PC-3 (cell line): ENCODE results near the gene RBFOX2. TPM values are rescaled to one million over a fixed set of nuclear protein-coding genes. Genes with fewer than 3 reads are reported as not detected.

Experiments
- ATAC-seq: fragments of 200-7000 bp; cut with Tn5 transposase; 2 replicates; pipeline ENCODE4 v1.9.1; 2020; ENCODE audit warnings: mild to moderate bottlenecking, moderate library complexity
- BruUV-seq: library from RNA; stranded (reverse); fragments of 400-500 nt; replicated peaks from 2 replicates; lab custom pipeline; 2021; lab: Mats Ljungman, UMichigan
- CTCF ChIA-PET: fragments of 300-600 bp; sonication (Branson Sonifier 250); formaldehyde crosslinking; loops from one replicate; lab custom pipeline; 2022; ENCODE audit warnings: antibody characterized with exemption; lab: Charles Lee
- POLR2A ChIA-PET: fragments of 300-600 bp; sonication (Branson Sonifier 250); formaldehyde crosslinking; loops from one replicate; lab custom pipeline; 2022; ENCODE audit warnings: antibody characterized with exemption; ENCODE audit not compliant: unreplicated experiment; lab: Charles Lee
- DNase-seq: peaks from one replicate; pipeline ENCODE4 v3.0.0-alpha.2; 2015
- H2AFZ ChIP-seq: fragments of 300-600 bp; sonication (generic); 2 replicates; pipeline ENCODE4 v1.6.0; 2016; ENCODE audit warnings: antibody characterized with exemption, low read length
- H3F3A ChIP-seq: fragments of 300-600 bp; sonication (generic); one replicate; pipeline ENCODE4 v1.6.0; 2017; ENCODE audit warnings: antibody characterized with exemption, low read length, control low read depth, mild to moderate bottlenecking; ENCODE audit not compliant: unreplicated experiment
- H3K27ac ChIP-seq: fragments of 300-600 bp; sonication (generic); 2 replicates; pipeline ENCODE4 v1.5.1; 2016; ENCODE audit warnings: mild to moderate bottlenecking, low read length
- H3K27me3 ChIP-seq: fragments of 300-600 bp; sonication (generic); 2 replicates; pipeline ENCODE4 v1.6.1; 2016; ENCODE audit warnings: low read length, mixed read lengths
- H3K36me3 ChIP-seq: fragments of 300-600 bp; sonication (generic); 2 replicates; pipeline ENCODE4 v1.6.1; 2016; ENCODE audit warnings: low read depth, mixed run types, low read length, mixed read lengths
- H3K4me1 ChIP-seq: fragments of 300-600 bp; sonication (generic); 2 replicates; pipeline ENCODE4 v1.5.1; 2016; ENCODE audit warnings: low read length; ENCODE audit not compliant: insufficient read depth
- H3K4me2 ChIP-seq: fragments of 300-600 bp; sonication (generic); 2 replicates; pipeline ENCODE4 v1.6.0; 2016; ENCODE audit warnings: low read length
- H3K4me3 ChIP-seq: fragments of 300-600 bp; sonication (generic); 2 replicates; pipeline ENCODE4 v1.5.1; 2016; ENCODE audit warnings: mild to moderate bottlenecking, low read length, mixed read lengths
- H3K79me2 ChIP-seq: fragments of 300-600 bp; sonication (generic); 2 replicates; pipeline ENCODE4 v1.6.1; 2017; ENCODE audit warnings: low read length, mixed read lengths
- H3K9ac ChIP-seq: fragments of 300-600 bp; sonication (generic); 2 replicates; pipeline ENCODE4 v1.6.0; 2016; ENCODE audit warnings: mild to moderate bottlenecking, low read length
- H3K9me2 ChIP-seq: fragments of 300-600 bp; sonication (generic); replicated peaks from 2 replicates; pipeline ENCODE4 v1.6.1; 2016; ENCODE audit warnings: mixed run types, low read length, mixed read lengths
- H3K9me3 ChIP-seq: fragments of 300-600 bp; sonication (generic); 2 replicates; pipeline ENCODE4 v1.6.1; 2016; ENCODE audit warnings: low read length, mixed read lengths
- H4K20me1 ChIP-seq: fragments of 300-600 bp; sonication (generic); 2 replicates; pipeline ENCODE4 v1.6.1; 2016; ENCODE audit warnings: low read length, mixed read lengths
- CTCF ChIP-seq: fragments of 300-600 bp; sonication (generic); conservative IDR thresholded peaks from 2 replicates; pipeline ENCODE4 v1.5.1; 2017; ENCODE audit warnings: antibody characterized with exemption, low read depth, mild to moderate bottlenecking, low read length
- EZH2 ChIP-seq: fragments of 300-600 bp; sonication (generic); IDR thresholded peaks from one replicate; pipeline ENCODE4 v1.6.1; 2017; ENCODE audit warnings: antibody characterized with exemption, mild to moderate bottlenecking, low read length; ENCODE audit not compliant: unreplicated experiment
- EZH2phosphoT487 ChIP-seq: fragments of 300-600 bp; sonication (generic); IDR thresholded peaks from 2 replicates; pipeline ENCODE4 v1.6.1; 2018; ENCODE audit warnings: mild to moderate bottlenecking, antibody characterized with exemption, low read length, borderline replicate concordance
- intact Hi-C: fragments of 100-400 bp; cut with micrococcal nuclease; formaldehyde crosslinking; loops from 2 replicates; pipeline ENCODE4 v1.9.0; 2023
- total RNA-seq: library from RNA; depleted of rRNA; stranded (reverse); fragments of >200 nt; gene quantifications from 2 replicates; pipeline ENCODE4 v1.2.3, GENCODE V29; 2014

The RBFOX2 gene
- total RNA-seq, 1 experiment from 2014 or later = 75.1 TPM

- H3K9me2 ChIP-seq = no peaks in the 10 kb centered on the region
- H3K9ac ChIP-seq = no peak overlapping the region
- H3K4me1 ChIP-seq = peaks cover 31% of the 10 kb centered on the region
- H3K79me2 ChIP-seq = peaks cover 91% of the 10 kb centered on the region
- intact Hi-C loops = loop anchor here (2.0 kb wide), 1 partner anchor 74 kb away; no protein-coding TSS in a partner anchor
- H3K9me3 ChIP-seq = no peaks in the 10 kb centered on the region
- no peaks in the 10 kb centered on the region for H3K36me3 ChIP-seq
- DNase-seq = no peak
- peak overlapping the region; percentile 64; the same call in 1 of the 2 replicates for H3K27ac ChIP-seq
- H3K4me3 ChIP-seq = peak overlapping the region; percentile 67; the same call in 1 of the 2 replicates
- H3K4me2 ChIP-seq = peak overlapping the region; percentile 81
- BruUV-seq = no TSS peak
- TF ChIP-seq CTCF = no peak
- no peak for TF ChIP-seq EZH2phosphoT487
- TF ChIP-seq EZH2 = no peak
- no peak for ATAC-seq
- H2AFZ ChIP-seq = peak overlapping the region; percentile 64
- H4K20me1 ChIP-seq = no peaks in the 10 kb centered on the region
- ChIA-PET POLR2A (interaction anchor here (0.7 kb wide), 1 partner anchor 185 kb away, joined by 3 read pairs; no protein-coding TSS in a partner anchor), CTCF (no interaction called here)
- no peaks in the 10 kb centered on the region for H3K27me3 ChIP-seq
- H3F3A ChIP-seq = no peaks in the 10 kb centered on the region
Observed at GRCh38 chr22:35914357-35914664, 114.3 kb downstream of the RBFOX2 start.

DNA sequence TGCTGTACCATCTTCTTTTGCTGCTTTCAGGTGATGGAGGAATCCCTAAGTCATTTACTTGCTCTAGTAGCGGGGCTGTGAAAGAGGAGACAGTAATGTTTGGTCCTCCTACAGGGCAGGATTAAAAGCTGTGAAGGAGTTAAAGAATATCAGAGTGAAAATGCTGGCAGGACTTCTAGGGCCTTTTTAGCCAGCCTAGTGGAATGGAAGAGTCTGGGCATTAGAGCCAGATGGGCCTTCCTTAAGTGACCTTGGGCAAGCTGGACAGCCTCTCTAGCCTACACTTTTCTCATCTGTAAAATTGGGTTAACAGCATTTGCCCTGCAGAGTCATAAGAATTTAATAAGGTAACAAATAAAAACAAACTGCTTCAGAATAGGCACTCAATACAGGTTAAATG, 114.7 kb downstream of the RBFOX2 start:
- Histone ChIP-seq H3K4me3 (peak overlapping the region; percentile 67; the same call in 1 of the 2 replicates), H3F3A (no peaks in the 10 kb centered on the region), H3K27me3 (no peaks in the 10 kb centered on the region), H3K9me3 (no peaks in the 10 kb centered on the region), H3K4me1 (peaks cover 31% of the 10 kb centered on the region), H3K4me2 (peak overlapping the region; percentile 81), H3K27ac (no peak overlapping the region), H4K20me1 (no peaks in the 10 kb centered on the region), H3K9me2 (no peaks in the 10 kb centered on the region), H3K9ac (no peak overlapping the region), H3K36me3 (no peaks in the 10 kb centered on the region), H3K79me2 (peaks cover 90% of the 10 kb centered on the region), H2AFZ (no peak overlapping the region)
- intact Hi-C loops = loop anchor here (2.0 kb wide), 1 partner anchor 73 kb away; no protein-coding TSS in a partner anchor
- TF ChIP-seq EZH2phosphoT487 = no peak
- TF ChIP-seq EZH2 = no peak
- no peak for TF ChIP-seq CTCF
- no TSS peak for BruUV-seq
- ATAC-seq (no peak), DNase-seq (no peak)
- ChIA-PET CTCF (no interaction called here), POLR2A (interaction anchor here (0.7 kb wide), 1 partner anchor 185 kb away, joined by 3 read pairs; no protein-coding TSS in a partner anchor)

DNA sequence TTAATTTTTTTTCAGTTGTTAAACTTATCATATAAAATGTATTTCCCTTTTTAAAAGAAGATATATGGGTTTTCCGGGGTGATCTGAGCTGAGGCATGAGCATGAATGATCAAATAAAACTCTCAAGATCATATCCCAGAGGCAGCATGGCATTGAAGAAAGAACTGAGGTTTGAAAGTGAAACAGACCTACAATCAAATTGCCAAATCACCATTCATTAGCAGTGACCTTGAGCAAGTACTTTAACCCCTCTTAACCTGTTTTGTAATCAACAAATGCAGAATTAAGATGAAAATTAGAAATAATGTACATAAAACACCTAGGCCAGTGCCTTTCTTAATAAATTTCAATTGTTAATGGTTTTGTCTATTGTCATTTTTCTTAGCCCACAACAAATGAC, 116.0 kb downstream of the RBFOX2 start:
- H3K9me3 ChIP-seq = no peaks in the 10 kb centered on the region
- H4K20me1 ChIP-seq = no peaks in the 10 kb centered on the region
- no peak for ATAC-seq
- no peak overlapping the region for H2AFZ ChIP-seq
- TF ChIP-seq EZH2 = no peak
- no peak for TF ChIP-seq EZH2phosphoT487
- no peak for TF ChIP-seq CTCF
- intact Hi-C loops = no loop called here
- DNase-seq = no peak
- no peak overlapping the region for H3K4me3 ChIP-seq
- H3K79me2 ChIP-seq = peaks cover 83% of the 10 kb centered on the region
- no peak overlapping the region for H3K9ac ChIP-seq
- no peaks in the 10 kb centered on the region for H3K9me2 ChIP-seq
- H3K4me2 ChIP-seq = no peak overlapping the region
- no peaks in the 10 kb centered on the region for H3K27me3 ChIP-seq
- no peak overlapping the region for H3K27ac ChIP-seq
- H3K4me1 ChIP-seq = peaks cover 31% of the 10 kb centered on the region
- no TSS peak for BruUV-seq
- H3K36me3 ChIP-seq = no peaks in the 10 kb centered on the region
- ChIA-PET POLR2A (no interaction called here), CTCF (no interaction called here)
- no peaks in the 10 kb centered on the region for H3F3A ChIP-seq
